Sciatic nerve (tissue), 2 donors: ENCODE results near the gene RPL36AL. TPM values are rescaled to one million over a fixed set of nuclear protein-coding genes. Genes with fewer than 3 reads are reported as not detected.

Experiments used
- ATAC-seq: fragments of 200-7000 bp; cut with Tn5 transposase; one replicate; pipeline ENCODE4 v1.9.1; 2020; ENCODE audit warnings: mild to moderate bottlenecking, moderate library complexity
- DNase-seq: peaks from one replicate; pipeline ENCODE4 v3.0.0-alpha.2; 2020; ENCODE audit warnings: low spot score
- intact Hi-C: fragments of 100-400 bp; cut with DNase I; formaldehyde crosslinking; loops from one replicate; pipeline ENCODE4 v1.14.2; 2022
- total RNA-seq: library from RNA; stranded (reverse); fragmentation: NEBNext Ultra II Directional; extraction: Animal tissue kit (Norgen Biotek cat#: 25700); gene quantifications from one replicate; pipeline ENCODE4 v1.2.1, GENCODE V29; 2021
- donor health status: DM: no; HTN: no; CAD: no.
- donor health status: DM: no; HTN: no; CAD: no.

RPL36AL gene
- total RNA-seq, 1 donor from 2014 or later: 185 TPM

- intact Hi-C loops: no loop called here
- DNase-seq (no peak), ATAC-seq (no peak)
These were observed 36.4 kb downstream of the RPL36AL start for GRCh38 chr14:49584058-49584457.

GRCh38 chr14:49583629-49584028 lies 36.8 kb downstream of the RPL36AL start:
- intact Hi-C loops: no loop called here
- no peak for DNase-seq
- ATAC-seq: no peak

GRCh38 chr14:49582113-49582977 lies 38.1 kb downstream of the RPL36AL start:
- intact Hi-C loops: no loop called here
- DNase-seq (no peak), ATAC-seq (no peak)

- no peak for ATAC-seq
- no peak for DNase-seq
- intact Hi-C loops: no loop called here
These were observed 39.0 kb downstream of the RPL36AL start for GRCh38 chr14:49581209-49582112.

- intact Hi-C loops: no loop called here
- DNase-seq (no peak), ATAC-seq (no peak)
These were observed 40.6 kb downstream of the RPL36AL start for GRCh38 chr14:49579841-49580240.

GRCh38 chr14:49578141-49578540 lies 42.3 kb downstream of the RPL36AL start:
- ATAC-seq: no peak
- intact Hi-C loops: no loop called here
- DNase-seq: no peak

GRCh38 chr14:49574038-49574437 lies 46.4 kb downstream of the RPL36AL start:
- no peak for ATAC-seq
- DNase-seq: no peak
- intact Hi-C loops: no loop called here

GRCh38 chr14:49569281-49569680 lies 51.1 kb downstream of the RPL36AL start:
- intact Hi-C loops: no loop called here
- DNase-seq: no peak
- ATAC-seq: no peak

Other genes with a start within 250 kb of the RPL36AL start
- gene RPS29, start 34.2 kb downstream of the RPL36AL start, total RNA-seq: 737 TPM
- 8.3 TPM for gene LRR1, start 21.7 kb downstream of the RPL36AL start, total RNA-seq
- 16.4 TPM for gene MGAT2, start 173 bp upstream of the RPL36AL start, total RNA-seq
- 5.1 TPM for gene DNAAF2, start 14.6 kb upstream of the RPL36AL start, total RNA-seq
- 2.0 TPM for gene POLE2, start 67.6 kb upstream of the RPL36AL start, total RNA-seq
- 20.7 TPM for gene KLHDC1, start 72.5 kb upstream of the RPL36AL start, total RNA-seq
- 58.9 TPM for gene KLHDC2, start 147.5 kb upstream of the RPL36AL start, total RNA-seq
- gene NEMF, start 232.2 kb upstream of the RPL36AL start, total RNA-seq: 92.4 TPM